ENCODE results near the gene KRTAP20-3. TPM values are rescaled to one million over a fixed set of nuclear protein-coding genes. Genes with fewer than 3 reads are reported as not detected.

The KRTAP20-3 gene
- total RNA-seq, 2 donors from 2014 or later, result not detected

DNA sequence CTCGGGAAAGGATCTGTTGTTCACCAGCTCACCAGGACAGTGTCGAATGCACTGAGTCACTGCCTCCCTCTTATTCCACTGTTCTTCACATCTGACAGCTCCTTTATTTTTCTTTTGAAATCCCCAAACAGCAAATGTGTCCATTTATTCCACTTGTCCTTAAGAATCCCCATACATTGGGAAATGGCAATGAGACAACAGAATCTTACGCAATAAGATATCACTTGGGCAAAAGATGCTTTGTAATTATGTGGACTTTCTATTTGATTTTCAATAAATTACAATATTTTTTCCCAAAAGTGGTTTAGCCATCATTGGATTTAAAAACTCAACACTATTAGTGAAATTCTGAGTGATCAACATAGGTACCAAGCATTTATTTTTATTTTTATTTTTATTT lies 4.0 kb upstream of the KRTAP20-3 start:
- H3K9me3 Mint-ChIP-seq, result peaks cover 36% of the 10 kb centered on the region
- no peaks in the 10 kb centered on the region for H3K4me1 Mint-ChIP-seq
- 58 to 92% methylated on average over 2 of the region's 3 CpGs for WGBS, 2 experiments (ENCODE audit: insufficient coverage in 1 of 2, insufficient read length in 1 of 2)
- peaks cover 1% of the 10 kb centered on the region for H3K27me3 Mint-ChIP-seq (ENCODE audit: insufficient read depth)
- TF ChIP-seq, protein P1, sequence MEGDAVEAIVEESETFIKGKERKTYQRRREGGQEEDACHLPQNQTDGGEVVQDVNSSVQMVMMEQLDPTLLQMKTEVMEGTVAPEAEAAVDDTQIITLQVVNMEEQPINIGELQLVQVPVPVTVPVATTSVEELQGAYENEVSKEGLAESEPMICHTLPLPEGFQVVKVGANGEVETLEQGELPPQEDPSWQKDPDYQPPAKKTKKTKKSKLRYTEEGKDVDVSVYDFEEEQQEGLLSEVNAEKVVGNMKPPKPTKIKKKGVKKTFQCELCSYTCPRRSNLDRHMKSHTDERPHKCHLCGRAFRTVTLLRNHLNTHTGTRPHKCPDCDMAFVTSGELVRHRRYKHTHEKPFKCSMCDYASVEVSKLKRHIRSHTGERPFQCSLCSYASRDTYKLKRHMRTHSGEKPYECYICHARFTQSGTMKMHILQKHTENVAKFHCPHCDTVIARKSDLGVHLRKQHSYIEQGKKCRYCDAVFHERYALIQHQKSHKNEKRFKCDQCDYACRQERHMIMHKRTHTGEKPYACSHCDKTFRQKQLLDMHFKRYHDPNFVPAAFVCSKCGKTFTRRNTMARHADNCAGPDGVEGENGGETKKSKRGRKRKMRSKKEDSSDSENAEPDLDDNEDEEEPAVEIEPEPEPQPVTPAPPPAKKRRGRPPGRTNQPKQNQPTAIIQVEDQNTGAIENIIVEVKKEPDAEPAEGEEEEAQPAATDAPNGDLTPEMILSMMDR (conservative IDR thresholded peaks at IDR 0.05), result no peak
- no peak overlapping the region for H3K4me3 Mint-ChIP-seq
- H3K9me3 ChIP-seq (ENCODE audit: control insufficient read depth, low read length), result no peaks in the 10 kb centered on the region
- no peak for DNase-seq
- no peak overlapping the region for H3K4me3 ChIP-seq (ENCODE audit: low read length)
- H3K9ac ChIP-seq (ENCODE audit: extremely low read depth, low read length, poor library complexity, severe bottlenecking), result no peak overlapping the region
- no peaks in the 10 kb centered on the region for H3K4me1 ChIP-seq (ENCODE audit: control insufficient read depth, insufficient read depth, low read length)
- H3K36me3 Mint-ChIP-seq (ENCODE audit: low read depth), result no peaks in the 10 kb centered on the region
- no peak overlapping the region for H3K27ac Mint-ChIP-seq
- no peak overlapping the region for H3K27ac ChIP-seq (ENCODE audit: low read depth, low read length)
- no peaks in the 10 kb centered on the region for H3K27me3 ChIP-seq (ENCODE audit: control insufficient read depth, insufficient read depth, low read length, poor library complexity, severe bottlenecking)
- H3K36me3 ChIP-seq (ENCODE audit: control insufficient read depth, insufficient read depth, low read length), result no peaks in the 10 kb centered on the region

DNA sequence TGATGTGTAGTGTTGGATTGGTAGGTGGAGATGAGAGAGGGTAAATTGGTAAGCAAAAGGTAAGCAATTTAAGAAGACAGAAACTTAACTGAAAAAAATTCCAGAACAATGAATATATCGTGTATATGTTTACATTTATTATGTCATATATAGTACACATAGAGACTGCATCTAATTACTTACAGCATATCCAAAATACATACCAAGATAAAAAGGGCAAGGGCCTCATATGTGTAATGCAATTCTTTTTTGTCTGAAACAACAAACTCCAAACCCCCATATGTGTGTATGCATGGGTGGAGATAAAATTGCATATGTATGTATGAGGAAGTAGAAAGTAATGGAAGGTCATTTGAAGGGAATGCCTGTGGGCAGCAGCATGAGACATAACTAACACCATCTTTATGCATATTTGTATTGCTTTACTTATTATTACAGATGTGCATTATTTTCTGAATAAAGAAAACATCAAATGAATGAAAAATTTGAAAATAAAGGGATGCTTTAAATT lies 4.3 kb downstream of the KRTAP20-3 start:
- Histone ChIP-seq H3K4me3 (ENCODE audit: low read length) (no peak overlapping the region), H3K27me3 (ENCODE audit: control insufficient read depth, insufficient read depth, low read length, poor library complexity, severe bottlenecking) (peaks cover 5% of the 10 kb centered on the region), H3K27ac (ENCODE audit: low read depth, low read length) (no peak overlapping the region), H3K9me3 (ENCODE audit: control insufficient read depth, low read length) (no peaks in the 10 kb centered on the region), H3K36me3 (ENCODE audit: control insufficient read depth, insufficient read depth, low read length) (no peaks in the 10 kb centered on the region), H3K9ac (ENCODE audit: extremely low read depth, low read length, poor library complexity, severe bottlenecking) (no peak overlapping the region), H3K4me1 (ENCODE audit: control insufficient read depth, insufficient read depth, low read length) (no peaks in the 10 kb centered on the region)
- Mint-ChIP-seq H3K27me3 (ENCODE audit: insufficient read depth) (no peaks in the 10 kb centered on the region), H3K4me3 (no peak overlapping the region), H3K4me1 (no peaks in the 10 kb centered on the region), H3K27ac (no peak overlapping the region), H3K36me3 (ENCODE audit: low read depth) (no peaks in the 10 kb centered on the region), H3K9me3 (peaks cover 43% of the 10 kb centered on the region)
- TF ChIP-seq, protein P1 (conservative IDR thresholded peaks at IDR 0.05), result no peak
- no peak for DNase-seq
- whole genome bisulfite sequencing, 2 experiments (ENCODE audit: insufficient coverage in 1 of 2, insufficient read length in 1 of 2), result no CpG with 5 or more reads among the region's 1 CpG

DNA sequence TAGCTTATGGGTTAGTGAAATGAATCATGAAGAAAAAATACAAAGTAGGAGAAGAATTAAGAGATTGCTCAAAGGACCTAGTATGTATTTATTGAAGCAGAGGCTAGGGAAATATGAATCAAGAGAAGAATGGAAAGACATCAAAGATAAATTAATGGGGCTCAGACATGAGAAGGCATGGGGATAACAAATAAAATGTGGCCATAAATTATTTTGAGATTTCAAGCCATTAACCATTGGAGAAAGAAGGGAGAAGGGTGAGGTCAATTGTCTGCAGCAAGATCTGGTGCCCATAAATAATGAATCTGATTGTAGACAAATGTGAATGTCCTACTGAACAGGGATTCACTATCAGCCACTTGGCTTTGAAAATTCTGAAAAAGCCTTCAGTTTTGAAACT lies 10.2 kb downstream of the KRTAP20-3 start:
- Histone ChIP-seq H3K27me3 (ENCODE audit: control insufficient read depth, insufficient read depth, low read length, poor library complexity, severe bottlenecking) (peaks cover 5% of the 10 kb centered on the region), H3K4me3 (ENCODE audit: low read length) (no peak overlapping the region), H3K4me1 (ENCODE audit: control insufficient read depth, insufficient read depth, low read length) (no peaks in the 10 kb centered on the region), H3K9ac (ENCODE audit: extremely low read depth, low read length, poor library complexity, severe bottlenecking) (no peak overlapping the region), H3K27ac (ENCODE audit: low read depth, low read length) (no peak overlapping the region), H3K36me3 (ENCODE audit: control insufficient read depth, insufficient read depth, low read length) (no peaks in the 10 kb centered on the region), H3K9me3 (ENCODE audit: control insufficient read depth, low read length) (no peaks in the 10 kb centered on the region)
- Mint-ChIP-seq H3K4me1 (no peaks in the 10 kb centered on the region), H3K27ac (no peak overlapping the region), H3K36me3 (ENCODE audit: low read depth) (no peaks in the 10 kb centered on the region), H3K9me3 (peaks cover 27% of the 10 kb centered on the region), H3K4me3 (no peak overlapping the region), H3K27me3 (ENCODE audit: insufficient read depth) (no peaks in the 10 kb centered on the region)
- TF ChIP-seq, protein P1 (conservative IDR thresholded peaks at IDR 0.05), result no peak
- DNase-seq, result no peak

Data from endodermal cell (in vitro differentiated cells).